ENCODE data around the gene PIP4K2C. TPM values are rescaled to one million over a fixed set of nuclear protein-coding genes. Genes with fewer than 3 reads are reported as not detected.

The PIP4K2C gene
- total RNA-seq, 4 donors from 2014 or later = 38.4 to 308 (median 45.8) TPM

GRCh38 chr12:57549203-57549908 is 41.6 kb upstream of the PIP4K2C start:
- intact Hi-C loops (cut with DNase I; ENCODE audit: low total_unique reads) = no loop called here
- H3K4me1 ChIP-seq = peaks cover 7 to 33% (median 24%) of the 10 kb centered on the region in 4 donors
- H3K36me3 ChIP-seq = no peaks in the 10 kb centered on the region
- no peak for DNase-seq
- H3K9me3 ChIP-seq = no peaks in the 10 kb centered on the region
- in situ Hi-C loops (cut with MboI; ENCODE audit: low pct_ligation_motif_present in 1 of 4, low pct_unique_long_range_greater_than_20kb in 1 of 4, low sequenced_read_pairs in 3 of 4) = no loop called here
- no peak for TF ChIP-seq CTCF (IDR thresholded peaks at IDR 0.05)
- TF ChIP-seq EP300 (IDR thresholded peaks at IDR 0.05; ENCODE audit: low read depth) = no peak
- TF ChIP-seq POLR2AphosphoS5 (IDR thresholded peaks at IDR 0.05) = no peak
- TF ChIP-seq POLR2A (IDR thresholded peaks at IDR 0.05) = no peak
- H3K4me3 ChIP-seq = peak overlapping the region; percentile 5 to 42 (median 23)
- peak overlapping the region in 1 of 4 donors; percentile 30 for H3K27ac ChIP-seq
- WGBS, 2 donors (ENCODE audit: low coverage in 1 of 2) = 36% methylated on average over 13 of the region's 13 CpGs; no CpG with 5 or more reads in 1 of the 2 donors
- H3K27me3 ChIP-seq = peaks cover 48% of the 10 kb centered on the region

GRCh38 chr12:57549909-57550640 is 40.9 kb upstream of the PIP4K2C start, which contains the start of gene KIF5A:
Gene KIF5A, plus strand, starts transcription at chr12:57550044. Its CDS starts 228 bp downstream, at chr12:57550272.
- intact Hi-C loops (cut with DNase I; ENCODE audit: low total_unique reads) = no loop called here
- WGBS, 2 donors (ENCODE audit: low coverage in 1 of 2) = 11 to 40% methylated on average over 1 to 39 of the region's 52 CpGs
- H3K27ac ChIP-seq = peak within 1 kb of the TSS in 1 of 4 donors; percentile 30
- in situ Hi-C loops (cut with MboI; ENCODE audit: low pct_ligation_motif_present in 1 of 4, low pct_unique_long_range_greater_than_20kb in 1 of 4, low sequenced_read_pairs in 3 of 4) = no loop called here
- no peaks in the 10 kb centered on the region for H3K9me3 ChIP-seq
- H3K36me3 ChIP-seq = no peaks in the 10 kb centered on the region
- peak within 1 kb of the TSS; percentile 5 to 42 (median 23) for H3K4me3 ChIP-seq
- DNase-seq = peak; percentile 49
- peaks cover 48% of the 10 kb centered on the region for H3K27me3 ChIP-seq
- peaks cover 7 to 27% (median 22%) of the 10 kb centered on the region in 4 donors for H3K4me1 ChIP-seq
- no peak for TF ChIP-seq POLR2A (IDR thresholded peaks at IDR 0.05)
- TF ChIP-seq EP300 (IDR thresholded peaks at IDR 0.05; ENCODE audit: low read depth) = no peak
- TF ChIP-seq CTCF (IDR thresholded peaks at IDR 0.05) = no peak
- TF ChIP-seq POLR2AphosphoS5 (IDR thresholded peaks at IDR 0.05) = no peak

GRCh38 chr12:57550641-57551549 is 40.1 kb upstream of the PIP4K2C start:
- TF ChIP-seq EP300 (IDR thresholded peaks at IDR 0.05; ENCODE audit: low read depth) (no peak), POLR2AphosphoS5 (IDR thresholded peaks at IDR 0.05) (no peak), CTCF (IDR thresholded peaks at IDR 0.05) (no peak), POLR2A (IDR thresholded peaks at IDR 0.05) (no peak)
- intact Hi-C loops (cut with DNase I; ENCODE audit: low total_unique reads) (no loop called here), in situ Hi-C loops (cut with MboI; ENCODE audit: low pct_ligation_motif_present in 1 of 4, low pct_unique_long_range_greater_than_20kb in 1 of 4, low sequenced_read_pairs in 3 of 4) (no loop called here)
- 75 to 100% methylated on average over 1 to 7 of the region's 7 CpGs for WGBS, 2 donors (ENCODE audit: low coverage in 1 of 2)
- Histone ChIP-seq H3K4me3 (no peak overlapping the region), H3K36me3 (no peaks in the 10 kb centered on the region), H3K9me3 (no peaks in the 10 kb centered on the region), H3K4me1 (peaks cover 4 to 19% (median 15%) of the 10 kb centered on the region in 4 donors), H3K27me3 (peaks cover 48% of the 10 kb centered on the region), H3K27ac (no peak overlapping the region)
- no peak for DNase-seq
